OCI-LY7 (cell line): ENCODE measurements around the gene SMIM9. TPM values are rescaled to one million over a fixed set of nuclear protein-coding genes. Genes with fewer than 3 reads are reported as not detected.

Experiments
- BruUV-seq: library from RNA; stranded (reverse); fragments of 400-500 nt; replicated peaks from 2 replicates; lab custom pipeline; 2021; lab: Mats Ljungman, UMichigan
- CTCF ChIA-PET: fragments of 300-600 bp; sonication (Branson Sonifier 250); formaldehyde crosslinking; loops from one replicate; lab custom pipeline; 2022; ENCODE audit warnings: antibody characterized with exemption; ENCODE audit not compliant: unreplicated experiment; lab: Charles Lee
- POLR2A ChIA-PET: fragments of 300-600 bp; sonication (Branson Sonifier 250); formaldehyde crosslinking; loops from one replicate; lab custom pipeline; 2022; ENCODE audit warnings: antibody characterized with exemption; lab: Charles Lee
- DNase-seq: peaks from one replicate; pipeline ENCODE4 v3.0.0-alpha.2; 2015; ENCODE audit warnings: low spot score
- H2AFZ ChIP-seq: fragments of 200-600 bp; sonication (generic), shearing (Covaris generic); 2 replicates; pipeline ENCODE4 v1.6.1; 2014; ENCODE audit warnings: mild to moderate bottlenecking, antibody characterized with exemption, low read length, moderate library complexity
- H3K27ac ChIP-seq: fragments of 200-600 bp; sonication (generic); 2 replicates; pipeline ENCODE4 v1.5.1; 2014; ENCODE audit warnings: mixed run types, low read depth, mild to moderate bottlenecking, moderate library complexity, low read length, inconsistent platforms; ENCODE audit not compliant: poor library complexity, severe bottlenecking
- H3K36me3 ChIP-seq: fragments of 200-600 bp; sonication (generic); 2 replicates; pipeline ENCODE4 v1.6.1; 2014; ENCODE audit warnings: mild to moderate bottlenecking, antibody characterized with exemption, low read length, moderate library complexity, mixed read lengths; ENCODE audit not compliant: insufficient read depth
- H3K4me1 ChIP-seq: fragments of 200-600 bp; sonication (generic); 2 replicates; pipeline ENCODE4 v1.5.1; 2014; ENCODE audit warnings: mild to moderate bottlenecking, low read length; ENCODE audit not compliant: insufficient read depth, poor library complexity, severe bottlenecking
- H3K4me2 ChIP-seq: fragments of 200-600 bp; sonication (generic); 2 replicates; pipeline ENCODE4 v1.6.1; 2014; ENCODE audit warnings: mild to moderate bottlenecking, low read length
- H3K4me3 ChIP-seq: fragments of 200-600 bp; sonication (generic); 2 replicates; pipeline ENCODE4 v1.5.1; 2014; ENCODE audit warnings: mild to moderate bottlenecking, low read depth, low read length; ENCODE audit not compliant: poor library complexity, severe bottlenecking
- H3K79me2 ChIP-seq: fragments of 200-600 bp; sonication (generic); 2 replicates; pipeline ENCODE4 v1.6.1; 2016; ENCODE audit warnings: low read depth, mild to moderate bottlenecking, low read length, moderate library complexity, mixed read lengths; ENCODE audit not compliant: insufficient read depth
- H3K9me2 ChIP-seq: fragments of 200-600 bp; sonication (generic); 2 replicates; pipeline ENCODE4 v1.6.1; 2016; ENCODE audit warnings: mild to moderate bottlenecking, low read length, mixed read lengths; ENCODE audit not compliant: insufficient read depth
- H3K9me3 ChIP-seq: fragments of 200-600 bp; sonication (generic); 2 replicates; pipeline ENCODE4 v1.6.1; 2014; ENCODE audit warnings: mild to moderate bottlenecking, mixed run types, low read length, mixed read lengths
- H4K20me1 ChIP-seq: fragments of 200-600 bp; sonication (generic); 2 replicates; pipeline ENCODE4 v1.6.1; 2014; ENCODE audit warnings: mild to moderate bottlenecking, antibody characterized with exemption, low read length, moderate library complexity, mixed read lengths; ENCODE audit not compliant: insufficient read depth
- CTCF ChIP-seq: fragments of 200-600 bp; sonication (generic); conservative IDR thresholded peaks from 2 replicates; pipeline ENCODE4 v1.5.1; 2014; ENCODE audit warnings: mild to moderate bottlenecking, antibody characterized with exemption, low read length, moderate library complexity, mixed read lengths
- EZH2phosphoT487 ChIP-seq: fragments of 200-600 bp; sonication (generic); IDR thresholded peaks from 2 replicates; pipeline ENCODE4 v1.6.1; 2018; ENCODE audit warnings: low read depth, borderline replicate concordance, mild to moderate bottlenecking, mixed run types, antibody characterized with exemption, low read length, moderate library complexity, mixed read lengths
- intact Hi-C: fragments of 100-400 bp; cut with micrococcal nuclease; formaldehyde crosslinking; loops from one replicate; pipeline ENCODE4 v1.10.0; 2022; ENCODE audit not compliant: unreplicated experiment
- total RNA-seq, 2 experiments: library from RNA; depleted of rRNA in 1 of 2; stranded (reverse); fragments of >200 nt in 1 of 2; shearing (Covaris generic) in 1 of 2; gene quantifications; 2 replicates each; pipeline ENCODE4 v1.2.3, GENCODE V29; 2014 to 2022

The SMIM9 gene
- total RNA-seq, 2 experiments from 2014 or later = not detected

- Histone ChIP-seq H4K20me1 (no peaks in the 10 kb centered on the region), H2AFZ (no peak overlapping the region), H3K4me2 (no peak overlapping the region), H3K27ac (no peak overlapping the region), H3K4me3 (no peak overlapping the region), H3K9me3 (no peaks in the 10 kb centered on the region), H3K9me2 (no peaks in the 10 kb centered on the region), H3K79me2 (no peaks in the 10 kb centered on the region), H3K4me1 (peaks cover 7% of the 10 kb centered on the region), H3K36me3 (no peaks in the 10 kb centered on the region)
- BruUV-seq = no TSS peak
- intact Hi-C loops = no loop called here
- ChIA-PET CTCF (no interaction called here), POLR2A (interaction anchor here (1.0 kb wide), 1 partner anchor 37 kb away, joined by 4 read pairs; the partner anchor contains the start of gene DKC1)
- DNase-seq = no peak
- TF ChIP-seq CTCF = no peak
- TF ChIP-seq EZH2phosphoT487 = no peak
Measured at GRCh38 chrX:154799556-154800348, 34.7 kb downstream of the SMIM9 start.

- Histone ChIP-seq H3K4me3 (no peak overlapping the region), H3K9me2 (no peaks in the 10 kb centered on the region), H3K36me3 (no peaks in the 10 kb centered on the region), H3K9me3 (no peaks in the 10 kb centered on the region), H4K20me1 (no peaks in the 10 kb centered on the region), H3K79me2 (no peaks in the 10 kb centered on the region), H3K4me1 (peaks cover 6% of the 10 kb centered on the region), H3K4me2 (no peak overlapping the region), H3K27ac (no peak overlapping the region), H2AFZ (no peak overlapping the region)
- no TSS peak for BruUV-seq
- ChIA-PET CTCF (no interaction called here), POLR2A (no interaction called here)
- no peak for TF ChIP-seq CTCF
- DNase-seq = no peak
- intact Hi-C loops = no loop called here
Measured at GRCh38 chrX:154797006-154797405, 37.5 kb downstream of the SMIM9 start.

- POLR2A ChIA-PET = no interaction called here
- Histone ChIP-seq H3K4me1 (no peaks in the 10 kb centered on the region), H3K36me3 (no peaks in the 10 kb centered on the region), H3K79me2 (no peaks in the 10 kb centered on the region), H3K4me2 (no peak overlapping the region), H3K9me3 (no peaks in the 10 kb centered on the region), H3K4me3 (no peak overlapping the region), H3K9me2 (no peaks in the 10 kb centered on the region), H3K27ac (no peak overlapping the region), H4K20me1 (no peaks in the 10 kb centered on the region), H2AFZ (no peak overlapping the region)
- CTCF ChIA-PET = no interaction called here
- no TSS peak for BruUV-seq
- TF ChIP-seq CTCF (no peak), EZH2phosphoT487 (no peak)
- DNase-seq = no peak
- intact Hi-C loops = no loop called here
Measured at GRCh38 chrX:154795016-154795415, 39.4 kb downstream of the SMIM9 start.
